K562 (cell line): ENCODE data around the gene TNFAIP1. TPM values are rescaled to one million over a fixed set of nuclear protein-coding genes. Genes with fewer than 3 reads are reported as not detected.
A peak's percentile ranks its signal among the peaks of the same experiment; 100 is the strongest.

Experiments used
- CLOCK ChIP-seq: fragments of 250-450 bp; sonication (Bioruptor Pico); IDR thresholded peaks from 2 replicates; pipeline ENCODE4 v1.4.0; 2020; ENCODE audit warnings: mild to moderate bottlenecking, moderate library complexity, borderline replicate concordance
- CREB1 ChIP-seq, 2 experiments: sonication (generic) in 1 of 2; formaldehyde crosslinking in 1 of 2; IDR thresholded peaks; 2 replicates each; pipeline versions ENCODE4 v1.6.1 to v1.8.0; 2012 to 2022; ENCODE audit warnings: inconsistent platforms in 1 of 2, mild to moderate bottlenecking in 1 of 2, missing genetic modification reagents in 1 of 2, moderate library complexity in 1 of 2
- CXXC5 ChIP-seq: fragments of 250-450 bp; sonication (Bioruptor Pico); IDR thresholded peaks from 2 replicates; pipeline ENCODE4 v1.8.0; 2022; ENCODE audit warnings: inconsistent platforms, mild to moderate bottlenecking, moderate library complexity
- ESRRA ChIP-seq: fragments of 450-650 bp; IDR thresholded peaks from 2 replicates; pipeline ENCODE4 v1.6.1; 2014; ENCODE audit warnings: low read depth, mild to moderate bottlenecking, moderate library complexity, borderline replicate concordance
- ETS2 ChIP-seq: IDR thresholded peaks from 2 replicates; pipeline ENCODE4 v1.6.1; 2016; ENCODE audit warnings: borderline replicate concordance, missing genetic modification characterization, mild to moderate bottlenecking, moderate library complexity, missing compliant biosample characterization; ENCODE audit not compliant: poor library complexity, severe bottlenecking
- FOXA3 ChIP-seq, 2 experiments: fragments of 450-650 bp in 1 of 2; sonication (generic) in 1 of 2; formaldehyde crosslinking; IDR thresholded peaks in 1 of 2; conservative IDR thresholded peaks in 1 of 2; 2 replicates each; pipeline versions ENCODE4 v1.4.0 to v1.8.0; 2020 to 2022; ENCODE audit warnings: mild to moderate bottlenecking in 2 of 2, missing genetic modification reagents in 1 of 2
- FOXJ2 ChIP-seq: fragments of 200-800 bp; sonication (Bioruptor generic); IDR thresholded peaks from 2 replicates; pipeline ENCODE4 v1.6.1; 2016; ENCODE audit warnings: missing genetic modification characterization, missing compliant biosample characterization
- FOXK2 ChIP-seq, 2 experiments: fragments of 450-650 bp; IDR thresholded peaks in 1 of 2; conservative IDR thresholded peaks in 1 of 2; 2 replicates each; pipeline ENCODE4 v1.6.1; 2016; ENCODE audit warnings: low read depth in 2 of 2, mild to moderate bottlenecking in 1 of 2
- FOXP1 ChIP-seq: sonication (generic); formaldehyde crosslinking; IDR thresholded peaks from 2 replicates; pipeline ENCODE4 v1.8.0; 2022; ENCODE audit warnings: mild to moderate bottlenecking, missing genetic modification reagents
- ID3 ChIP-seq, 2 experiments: fragments of 250-450 bp in 1 of 2; fragments of 450-650 bp in 1 of 2; sonication (Bioruptor Pico) in 1 of 2; IDR thresholded peaks; 2 replicates each; pipeline versions ENCODE4 v1.6.1 to v1.8.0; 2016 to 2021; ENCODE audit warnings: mild to moderate bottlenecking in 2 of 2, moderate library complexity in 2 of 2, missing compliant biosample characterization in 1 of 2, missing genetic modification characterization in 1 of 2
- MBD2 ChIP-seq: sonication (generic); IDR thresholded peaks from 2 replicates; pipeline ENCODE4 v1.6.1; 2016; ENCODE audit warnings: low read depth, borderline replicate concordance
- MNT ChIP-seq, 2 experiments: fragments of 450-650 bp; conservative IDR thresholded peaks; 2 replicates each; pipeline ENCODE4 v1.6.1; 2017; ENCODE audit warnings: mild to moderate bottlenecking in 2 of 2, moderate library complexity in 2 of 2
- NR2C2 ChIP-seq, 2 experiments: fragments of 200-800 bp in 1 of 2; sonication (Bioruptor generic) in 1 of 2; sonication (generic) in 1 of 2; formaldehyde crosslinking in 1 of 2; IDR thresholded peaks; 2 replicates each; pipeline versions ENCODE4 v1.6.1 to v1.8.0; 2016 to 2022; ENCODE audit warnings: mild to moderate bottlenecking in 1 of 2, missing compliant biosample characterization in 1 of 2, missing genetic modification characterization in 1 of 2, missing genetic modification reagents in 1 of 2
- NRF1 ChIP-seq, 2 experiments: fragments of 450-650 bp; IDR thresholded peaks in 1 of 2; conservative IDR thresholded peaks in 1 of 2; 2 replicates each; pipeline ENCODE4 v1.6.1; 2014; ENCODE audit warnings: mild to moderate bottlenecking in 2 of 2
- PKNOX1 ChIP-seq: fragments of 450-650 bp; IDR thresholded peaks from 2 replicates; pipeline ENCODE4 v1.6.1; 2016
- POLR2A ChIP-seq: fragments of 450-650 bp; conservative IDR thresholded peaks from 2 replicates; pipeline ENCODE4 v1.6.1; 2016
- POLR2AphosphoS2 ChIP-seq: IDR thresholded peaks from 2 replicates; pipeline ENCODE4 v1.6.1; 2012; ENCODE audit warnings: low read length, improper control_type of control experiment
- SP1 ChIP-seq: sonication (generic); formaldehyde crosslinking; IDR thresholded peaks from 2 replicates; pipeline ENCODE4 v1.8.1; 2022; ENCODE audit warnings: mild to moderate bottlenecking, missing genetic modification reagents
- XRCC5 ChIP-seq: fragments of 200-400 bp; formaldehyde crosslinking; IDR thresholded peaks from 2 replicates; pipeline ENCODE4 v1.6.1; 2017; ENCODE audit warnings: low read depth, mild to moderate bottlenecking, low read length
- ZNF444 ChIP-seq: fragments of 250-450 bp; sonication (Bioruptor Pico); IDR thresholded peaks from 2 replicates; pipeline ENCODE4 v1.4.0; 2020; ENCODE audit warnings: mild to moderate bottlenecking, moderate library complexity
- ZZZ3 ChIP-seq: fragments of 450-650 bp; IDR thresholded peaks from 2 replicates; pipeline ENCODE4 v1.6.1; 2016; ENCODE audit warnings: antibody characterized with exemption, mild to moderate bottlenecking, moderate library complexity
- polyA plus RNA-seq, 8 experiments: library from polyadenylated mRNA; depleted of rRNA in 4 of 8; stranded (reverse) in 5 of 8; unstranded in 3 of 8; fragments of >200 nt; fragmentation: Nextera tagmentation in 2 of 8; fragmentation: Illumina TruSeq in 1 of 8; extraction: Ambion mirVana in 2 of 8; extraction: Trizol in 1 of 8; gene quantifications; 2 replicates each; pipeline versions ENCODE4 v1.2.1 to v1.2.3, GENCODE V29; 2011 to 2014; ENCODE audit warnings: inconsistent platforms in 1 of 8, missing spikeins in 1 of 8
- total RNA-seq, 7 experiments: library from RNA; depleted of rRNA in 6 of 7; stranded (reverse); fragments of >200 nt in 6 of 7; fragmentation: Illumina TruSeq in 2 of 7; extraction: Trizol in 2 of 7; gene quantifications; 2 replicates each; pipeline versions ENCODE4 v1.2.1 to v1.2.3, GENCODE V29; 2011 to 2021; ENCODE audit warnings: low replicate concordance in 1 of 7

The TNFAIP1 gene
- total and polyA plus RNA-seq, 9 of the 15 experiments (the other 6 are each of a cell fraction or from before 2014, with no cell fraction given) = 2.1 to 20.1 (median 8.2) TPM

- TF ChIP-seq PKNOX1 (peak; percentile 19; the same call in 1 of the 2 replicates), CXXC5 (peak; percentile 74), POLR2AphosphoS2 (no peak), MNT (conservative IDR thresholded peaks at IDR 0.05) (peak; percentile 84 to 95), CLOCK (no peak), NRF1 (conservative IDR thresholded peaks at IDR 0.05 in 1 of 2, IDR thresholded peaks at IDR 0.05 in 1 of 2) (peak; percentile 77 to 82), ZNF444 (CRISPR knock-in tag) (no peak), ID3 (CRISPR knock-in tag; IDR thresholded peaks at IDR 0.05) (no peak), ID3 (tag; IDR thresholded peaks at IDR 0.05) (peak; percentile 39; the same call in 1 of the 2 replicates), FOXP1 (peak; percentile 74), CREB1 (IDR thresholded peaks at IDR 0.05) (peak; percentile 94), CREB1 (CRISPR knock-in tag; IDR thresholded peaks at IDR 0.05) (peak; percentile 95), MBD2 (peak; percentile 91), FOXK2 (conservative IDR thresholded peaks at IDR 0.05 in 1 of 2, IDR thresholded peaks at IDR 0.05 in 1 of 2; ENCODE audit: low read depth in 2 of 2) (peak; percentile 99 to 100), SP1 (peak; percentile 64), ETS2 (tag) (no peak), FOXJ2 (tag) (peak; percentile 99), XRCC5 (0 out of 2 replicates have a peak, but pooled peaks have one; percentile 51), POLR2A (peak; percentile 79), ESRRA (no peak), FOXA3 (CRISPR knock-in tag; conservative IDR thresholded peaks at IDR 0.05 in 1 of 2, IDR thresholded peaks at IDR 0.05 in 1 of 2) (peak; percentile 96 to 98), ZZZ3 (no peak), NR2C2 (CRISPR knock-in tag; IDR thresholded peaks at IDR 0.05) (peak; percentile 99), NR2C2 (tag; IDR thresholded peaks at IDR 0.05) (peak; percentile 100)
Measured at GRCh38 chr17:28335201-28335958, at the start of gene TNFAIP1, which contains the start of gene IFT20 (continued).
